Cardiac fibroblast (primary cell): ENCODE measurements around the gene CENPB.

Source experiments
- DNase-seq, 2 donors: peaks; one replicate each; pipeline versions ENCODE4 v3.0.0 to v3.0.0-alpha.2; 2010; ENCODE audit warnings: low read depth in 2 of 2
- H3K4me3 ChIP-seq, 2 donors: replicated peaks in 1 of 2; 1 replicate in 1 of 2; 2 replicates in 1 of 2; pipeline ENCODE4 v1.5.1; 2011; ENCODE audit warnings: low read depth in 2 of 2, low read length in 2 of 2, mild to moderate bottlenecking in 2 of 2, moderate library complexity in 1 of 2
- CTCF ChIP-seq: IDR thresholded peaks from one replicate; pipeline ENCODE4 v1.5.1; 2011; ENCODE audit warnings: low read depth, mild to moderate bottlenecking, low read length, inconsistent platforms

Gene CENPB

GRCh38 chr20:3787324-3788014, 929 bp upstream of the CENPB start:
- DNase-seq, result no peak

GRCh38 chr20:3786126-3786484, 435 bp downstream of the CENPB start:
- H3K4me3 ChIP-seq, result peak overlapping the region; percentile 69 to 74
- TF ChIP-seq CTCF, result no peak
- peak; percentile 67 for DNase-seq

More at GRCh38 chr20:3787324-3788014, 929 bp upstream of the CENPB start:
- peak overlapping the region; percentile 31 to 41 for H3K4me3 ChIP-seq
- no peak for TF ChIP-seq CTCF

- peak in 1 of 2 donors; percentile 36 for DNase-seq
- TF ChIP-seq CTCF, result no peak
- peak overlapping the region; percentile 69 to 74 for H3K4me3 ChIP-seq
These were observed 1.1 kb downstream of the CENPB start for GRCh38 chr20:3785240-3786125.

GRCh38 chr20:3784863-3785239, 1.7 kb downstream of the CENPB start:
- no peak for TF ChIP-seq CTCF
- DNase-seq, result no peak
- peak overlapping the region; percentile 69 to 74 for H3K4me3 ChIP-seq

GRCh38 chr20:3784216-3784853, 2.2 kb downstream of the CENPB start:
- peak overlapping the region; percentile 69 to 74 for H3K4me3 ChIP-seq

More at GRCh38 chr20:3784216-3784853, 2.2 kb downstream of the CENPB start:
- DNase-seq, result peak in 1 of 2 donors; percentile 40
- no peak for TF ChIP-seq CTCF
